K562 (cell line): Measurements from ENCODE around the gene TSPYL4. TPM values are rescaled to one million over a fixed set of nuclear protein-coding genes. Genes with fewer than 3 reads are reported as not detected.

Source experiments
- PHF20 ChIP-seq: fragments of 450-650 bp; IDR thresholded peaks from 2 replicates; pipeline ENCODE4 v1.6.1; 2018; ENCODE audit not compliant: partially characterized antibody
- ZNF347 ChIP-seq: fragments of 450-650 bp; formaldehyde crosslinking; IDR thresholded peaks from 2 replicates; pipeline ENCODE4 v1.4.0; 2020; ENCODE audit warnings: low read depth, mild to moderate bottlenecking, moderate library complexity
- polyA plus RNA-seq, 8 experiments: library from polyadenylated mRNA; depleted of rRNA in 4 of 8; stranded (reverse) in 5 of 8; unstranded in 3 of 8; fragments of >200 nt; fragmentation: Nextera tagmentation in 2 of 8; fragmentation: Illumina TruSeq in 1 of 8; extraction: Ambion mirVana in 2 of 8; extraction: Trizol in 1 of 8; gene quantifications; 2 replicates each; pipeline versions ENCODE4 v1.2.1 to v1.2.3, GENCODE V29; 2011 to 2014; ENCODE audit warnings: inconsistent platforms in 1 of 8, missing spikeins in 1 of 8
- total RNA-seq, 7 experiments: library from RNA; depleted of rRNA in 6 of 7; stranded (reverse); fragments of >200 nt in 6 of 7; fragmentation: Illumina TruSeq in 2 of 7; extraction: Trizol in 2 of 7; gene quantifications; 2 replicates each; pipeline versions ENCODE4 v1.2.1 to v1.2.3, GENCODE V29; 2011 to 2021; ENCODE audit warnings: low replicate concordance in 1 of 7
- TF ChIP-seq, protein P1 (sequence below): fragments of 200-800 bp; sonication (Bioruptor generic); IDR thresholded peaks from 2 replicates; pipeline ENCODE4 v1.6.1; 2016; ENCODE audit warnings: missing genetic modification characterization, missing compliant biosample characterization
- TF ChIP-seq, protein P2 (sequence below): IDR thresholded peaks from 3 replicates; pipeline ENCODE4 v1.6.1; 2011; ENCODE audit warnings: borderline replicate concordance, mild to moderate bottlenecking; ENCODE audit not compliant: insufficient read length, insufficient read depth

The TSPYL4 gene
- total and polyA plus RNA-seq, 9 of the 15 experiments (the other 6 are each of a cell fraction or from before 2014, with no cell fraction given): 0.69 to 18.0 (median 9.1) TPM

DNA sequence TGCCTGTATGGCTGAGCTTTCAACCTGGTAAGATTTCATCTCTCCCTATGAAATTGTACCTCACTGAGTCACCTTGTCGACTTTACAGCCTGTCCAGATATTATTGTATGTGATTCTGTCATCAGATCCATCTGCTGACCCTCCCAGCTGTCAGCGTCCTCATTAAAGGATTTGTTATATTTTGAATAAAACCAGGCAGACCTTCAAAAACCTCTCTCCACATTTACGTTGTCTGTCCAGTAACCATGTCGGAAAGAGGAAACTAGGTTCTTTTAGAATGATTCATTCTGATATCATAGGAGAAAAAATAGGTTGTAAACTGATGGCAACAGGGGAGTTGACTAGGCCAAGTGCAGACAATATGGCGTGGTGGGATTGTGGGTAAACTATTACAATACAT lies 38.5 kb downstream of the TSPYL4 start (continued):
- TF ChIP-seq, protein P1, sequence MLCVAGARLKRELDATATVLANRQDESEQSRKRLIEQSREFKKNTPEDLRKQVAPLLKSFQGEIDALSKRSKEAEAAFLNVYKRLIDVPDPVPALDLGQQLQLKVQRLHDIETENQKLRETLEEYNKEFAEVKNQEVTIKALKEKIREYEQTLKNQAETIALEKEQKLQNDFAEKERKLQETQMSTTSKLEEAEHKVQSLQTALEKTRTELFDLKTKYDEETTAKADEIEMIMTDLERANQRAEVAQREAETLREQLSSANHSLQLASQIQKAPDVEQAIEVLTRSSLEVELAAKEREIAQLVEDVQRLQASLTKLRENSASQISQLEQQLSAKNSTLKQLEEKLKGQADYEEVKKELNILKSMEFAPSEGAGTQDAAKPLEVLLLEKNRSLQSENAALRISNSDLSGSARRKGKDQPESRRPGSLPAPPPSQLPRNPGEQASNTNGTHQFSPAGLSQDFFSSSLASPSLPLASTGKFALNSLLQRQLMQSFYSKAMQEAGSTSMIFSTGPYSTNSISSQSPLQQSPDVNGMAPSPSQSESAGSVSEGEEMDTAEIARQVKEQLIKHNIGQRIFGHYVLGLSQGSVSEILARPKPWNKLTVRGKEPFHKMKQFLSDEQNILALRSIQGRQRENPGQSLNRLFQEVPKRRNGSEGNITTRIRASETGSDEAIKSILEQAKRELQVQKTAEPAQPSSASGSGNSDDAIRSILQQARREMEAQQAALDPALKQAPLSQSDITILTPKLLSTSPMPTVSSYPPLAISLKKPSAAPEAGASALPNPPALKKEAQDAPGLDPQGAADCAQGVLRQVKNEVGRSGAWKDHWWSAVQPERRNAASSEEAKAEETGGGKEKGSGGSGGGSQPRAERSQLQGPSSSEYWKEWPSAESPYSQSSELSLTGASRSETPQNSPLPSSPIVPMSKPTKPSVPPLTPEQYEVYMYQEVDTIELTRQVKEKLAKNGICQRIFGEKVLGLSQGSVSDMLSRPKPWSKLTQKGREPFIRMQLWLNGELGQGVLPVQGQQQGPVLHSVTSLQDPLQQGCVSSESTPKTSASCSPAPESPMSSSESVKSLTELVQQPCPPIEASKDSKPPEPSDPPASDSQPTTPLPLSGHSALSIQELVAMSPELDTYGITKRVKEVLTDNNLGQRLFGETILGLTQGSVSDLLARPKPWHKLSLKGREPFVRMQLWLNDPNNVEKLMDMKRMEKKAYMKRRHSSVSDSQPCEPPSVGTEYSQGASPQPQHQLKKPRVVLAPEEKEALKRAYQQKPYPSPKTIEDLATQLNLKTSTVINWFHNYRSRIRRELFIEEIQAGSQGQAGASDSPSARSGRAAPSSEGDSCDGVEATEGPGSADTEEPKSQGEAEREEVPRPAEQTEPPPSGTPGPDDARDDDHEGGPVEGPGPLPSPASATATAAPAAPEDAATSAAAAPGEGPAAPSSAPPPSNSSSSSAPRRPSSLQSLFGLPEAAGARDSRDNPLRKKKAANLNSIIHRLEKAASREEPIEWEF (CRISPR knock-in tag): no peak
- TF ChIP-seq ZNF347 (CRISPR knock-in tag) (no peak), PHF20 (no peak)
- TF ChIP-seq, protein P2, sequence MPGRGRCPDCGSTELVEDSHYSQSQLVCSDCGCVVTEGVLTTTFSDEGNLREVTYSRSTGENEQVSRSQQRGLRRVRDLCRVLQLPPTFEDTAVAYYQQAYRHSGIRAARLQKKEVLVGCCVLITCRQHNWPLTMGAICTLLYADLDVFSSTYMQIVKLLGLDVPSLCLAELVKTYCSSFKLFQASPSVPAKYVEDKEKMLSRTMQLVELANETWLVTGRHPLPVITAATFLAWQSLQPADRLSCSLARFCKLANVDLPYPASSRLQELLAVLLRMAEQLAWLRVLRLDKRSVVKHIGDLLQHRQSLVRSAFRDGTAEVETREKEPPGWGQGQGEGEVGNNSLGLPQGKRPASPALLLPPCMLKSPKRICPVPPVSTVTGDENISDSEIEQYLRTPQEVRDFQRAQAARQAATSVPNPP: no peak
